Mesangial cell (primary cell): ENCODE measurements around the gene CDK2AP2. TPM values are rescaled to one million over a fixed set of nuclear protein-coding genes. Genes with fewer than 3 reads are reported as not detected.

ENCODE experiments used
- total RNA-seq: library from RNA; depleted of rRNA; stranded (reverse); fragments of >200 nt; gene quantifications from 2 replicates; pipeline ENCODE4 v1.2.3, GENCODE V29; 2015

The CDK2AP2 gene
- total RNA-seq: 107 and 165 TPM in 2 replicates

GRCh38 chr11:67507864-67508485 is at the start of gene CDK2AP2:
Gene CDK2AP2 (minus strand): TSS chr11:67508162. CDS start chr11:67508082, 80 bp downstream.

GRCh38 chr11:67522844-67523555 is 15.0 kb upstream of the CDK2AP2 start, which contains the start of gene CABP2:
Gene CABP2 (minus strand): TSS chr11:67523446. CDS start chr11:67523326, 120 bp downstream.

GRCh38 chr11:67504950-67505581 is 2.9 kb downstream of the CDK2AP2 start, which contains the start of gene PITPNM1:
Gene PITPNM1 (minus strand): TSS chr11:67505363. CDS start chr11:67504180, 1,183 bp downstream.

GRCh38 chr11:67482827-67483798 is 24.8 kb downstream of the CDK2AP2 start, which contains the start of gene AIP:
Gene AIP (plus strand): TSS chr11:67483026. CDS start chr11:67483159, 133 bp downstream.

GRCh38 chr11:67468759-67469507 is 39.0 kb downstream of the CDK2AP2 start, which contains the start of gene TMEM134:
Gene TMEM134 (minus strand): TSS chr11:67469251. CDS start chr11:67469192, 59 bp downstream.

Other genes starting within 250 kb of the CDK2AP2 start
- gene GRK2, start 241.7 kb downstream of the CDK2AP2 start, total RNA-seq: 36.5 and 39.3 TPM in 2 replicates
- 31.4 and 32.5 TPM in 2 replicates for gene ANKRD13D, start 218.9 kb downstream of the CDK2AP2 start, total RNA-seq
- 20.2 and 57.3 TPM in 2 replicates for gene SSH3, start 204.6 kb downstream of the CDK2AP2 start, total RNA-seq
- 117 and 123 TPM in 2 replicates for gene POLD4, start 154.6 kb downstream of the CDK2AP2 start, total RNA-seq
- gene CLCF1, start 134.6 kb downstream of the CDK2AP2 start, total RNA-seq: 17.8 and 29.8 TPM in 2 replicates
- 7.4 and 9.8 TPM in 2 replicates for gene RAD9A, start 116.2 kb downstream of the CDK2AP2 start, total RNA-seq
- gene PPP1CA, start 106.3 kb downstream of the CDK2AP2 start, total RNA-seq: 266 and 298 TPM in 2 replicates
- gene TBC1D10C, start 104.1 kb downstream of the CDK2AP2 start, total RNA-seq: 0.33 and 0.76 TPM in 2 replicates
- 0.33 and 7.5 TPM in 2 replicates for gene CARNS1, start 92.5 kb downstream of the CDK2AP2 start, total RNA-seq
- gene RPS6KB2, start 79.7 kb downstream of the CDK2AP2 start, total RNA-seq: 55.7 and 76.3 TPM in 2 replicates
- gene PTPRCAP, start 70.5 kb downstream of the CDK2AP2 start, total RNA-seq: 0.25 and 1.8 TPM in 2 replicates
- 145 and 203 TPM in 2 replicates for gene CORO1B, start 64.7 kb downstream of the CDK2AP2 start, total RNA-seq
- not detected in 2 replicates for gene GPR152, start 55.4 kb downstream of the CDK2AP2 start, total RNA-seq
- gene CABP4, start 52.8 kb downstream of the CDK2AP2 start, total RNA-seq: not detected in 2 replicates
- 58.2 and 61.9 TPM in 2 replicates for gene TMEM134, start 38.9 kb downstream of the CDK2AP2 start, total RNA-seq
- 59.2 and 87.3 TPM in 2 replicates for gene AIP, start 25.1 kb downstream of the CDK2AP2 start, total RNA-seq
- gene PITPNM1, start 2.8 kb downstream of the CDK2AP2 start, total RNA-seq: 93.2 and 138 TPM in 2 replicates
- gene CABP2, start 15.3 kb upstream of the CDK2AP2 start, total RNA-seq: not detected in 2 replicates
- 2,936 and 3,710 TPM in 2 replicates for gene GSTP1, start 75.7 kb upstream of the CDK2AP2 start, total RNA-seq
- 205 and 246 TPM in 2 replicates for gene NDUFV1, start 98.8 kb upstream of the CDK2AP2 start, total RNA-seq
- 19.1 and 27.5 TPM in 2 replicates for gene NUDT8, start 121.8 kb upstream of the CDK2AP2 start, total RNA-seq
- not detected in 2 replicates for gene TBX10, start 131.6 kb upstream of the CDK2AP2 start, total RNA-seq
- 0.13 TPM in 1 of 2 replicates, not detected in the other for gene ACY3, start 142.6 kb upstream of the CDK2AP2 start, total RNA-seq
- gene ALDH3B2, start 166.5 kb upstream of the CDK2AP2 start, total RNA-seq: not detected in 2 replicates